B cell (primary cell): ENCODE data around the gene CES4A. TPM values are rescaled to one million over a fixed set of nuclear protein-coding genes. Genes with fewer than 3 reads are reported as not detected.
A peak's percentile ranks its signal among the peaks of the same experiment; 100 is the strongest.

Experiments
- ATAC-seq: fragments of 200-7000 bp; cut with Tn5 transposase; one replicate; pipeline ENCODE4 v1.10.0; 2021; ENCODE audit warnings: low read depth, mild to moderate bottlenecking, moderate number of reproducible peaks, moderate library complexity
- CTCF ChIA-PET: fragments of 350-600 bp; sonication (Branson Sonifier 250); formaldehyde crosslinking; loops from one replicate; lab custom pipeline; 2021; ENCODE audit warnings: antibody characterized with exemption, inconsistent platforms; lab: Charles Lee
- POLR2A ChIA-PET: fragments of 350-600 bp; sonication (Branson Sonifier 250); formaldehyde crosslinking; loops from one replicate; lab custom pipeline; 2021; ENCODE audit warnings: antibody characterized with exemption; lab: Charles Lee
- DNase-seq: peaks from one replicate; pipeline ENCODE4 v3.0.0; 2013
- H2AFZ ChIP-seq: 2 replicates; pipeline ENCODE4 v1.6.1; 2012; ENCODE audit warnings: mild to moderate bottlenecking, low read depth, low read length; ENCODE audit not compliant: insufficient read depth, poor library complexity, severe bottlenecking
- H3K27ac ChIP-seq, 2 donors: 1 replicate in 1 of 2; 2 replicates in 1 of 2; pipeline ENCODE4 v1.5.1; 2012 to 2013; ENCODE audit warnings: low read length in 2 of 2, mild to moderate bottlenecking in 2 of 2, moderate library complexity in 1 of 2
- H3K27me3 ChIP-seq, 4 experiments: fragments of 200-600 bp in 1 of 4; sonication (generic) in 1 of 4; replicated peaks in 1 of 4; 1 replicate in 2 of 4; 2 replicates in 2 of 4; pipeline versions ENCODE4 v1.6.1 to v1.7.0; 2013 to 2016; ENCODE audit warnings: low read length in 3 of 4, mild to moderate bottlenecking in 2 of 4, mixed read lengths in 1 of 4, moderate library complexity in 1 of 4; ENCODE audit not compliant: insufficient read depth in 4 of 4, control insufficient read depth in 3 of 4; ENCODE audit errors: control extremely low read depth in 1 of 4
- H3K36me3 ChIP-seq, 2 experiments: replicated peaks in 1 of 2; 1 replicate in 1 of 2; 2 replicates in 1 of 2; pipeline versions ENCODE4 v1.6.1 to v1.7.1; 2013; ENCODE audit warnings: low read length in 1 of 2; ENCODE audit not compliant: insufficient read depth in 2 of 2, control insufficient read depth in 1 of 2; ENCODE audit errors: control extremely low read depth in 1 of 2, extremely low read depth in 1 of 2
- H3K4me1 ChIP-seq, 2 donors: fragments of 200-600 bp in 1 of 2; sonication (generic) in 1 of 2; 1 replicate in 1 of 2; 2 replicates in 1 of 2; pipeline versions ENCODE4 v1.5.1 to v1.6.1; 2013 to 2017; ENCODE audit warnings: low read length in 2 of 2; ENCODE audit not compliant: control insufficient read depth in 2 of 2, insufficient read depth in 2 of 2
- H3K4me2 ChIP-seq: replicated peaks from 2 replicates; pipeline ENCODE3; 2012; ENCODE audit warnings: mild to moderate bottlenecking, low read depth, low read length; ENCODE audit not compliant: poor library complexity, severe bottlenecking
- H3K4me3 ChIP-seq, 5 experiments: fragments of 200-600 bp in 1 of 5; sonication (generic) in 1 of 5; 1 replicate in 3 of 5; 2 replicates in 2 of 5; pipeline versions ENCODE4 v1.5.1 to v1.7.0; 2011 to 2016; ENCODE audit warnings: low read length in 4 of 5, mild to moderate bottlenecking in 4 of 5, low read depth in 2 of 5, control low read depth in 1 of 5, moderate library complexity in 1 of 5; ENCODE audit not compliant: insufficient read depth in 1 of 5; ENCODE audit errors: control extremely low read depth in 1 of 5, extremely low read depth in 1 of 5
- H3K79me2 ChIP-seq: fragments of 200-600 bp; sonication (generic); one replicate; pipeline ENCODE4 v1.6.0; 2016; ENCODE audit warnings: low read length; ENCODE audit not compliant: control insufficient read depth, insufficient read depth
- H3K9ac ChIP-seq: fragments of 200-600 bp; sonication (generic); 2 replicates; pipeline ENCODE4 v1.6.1; 2017; ENCODE audit warnings: mild to moderate bottlenecking, low read length, moderate library complexity
- H3K9me3 ChIP-seq, 3 donors: one replicate each; pipeline versions ENCODE4 v1.6.1 to v1.7.1; 2013; ENCODE audit warnings: low read length in 2 of 3; ENCODE audit not compliant: control insufficient read depth in 2 of 3, insufficient read depth in 1 of 3; ENCODE audit errors: control extremely low read depth in 1 of 3
- H4K20me1 ChIP-seq: 2 replicates; pipeline ENCODE4 v1.6.0; 2012; ENCODE audit warnings: mild to moderate bottlenecking, low read length; ENCODE audit not compliant: insufficient read depth, control insufficient read depth, poor library complexity, severe bottlenecking
- H3K27ac Mint-ChIP-seq: one replicate; pipeline ENCODE4 v1.8.0; 2021; ENCODE audit warnings: mixed read lengths
- H3K27me3 Mint-ChIP-seq: one replicate; pipeline ENCODE4 v1.8.0; 2021; ENCODE audit warnings: mixed read lengths
- H3K4me1 Mint-ChIP-seq: one replicate; pipeline ENCODE4 v1.8.0; 2021; ENCODE audit warnings: mixed read lengths
- H3K4me3 Mint-ChIP-seq: one replicate; pipeline ENCODE4 v1.8.0; 2021; ENCODE audit warnings: mixed read lengths
- H3K9me3 Mint-ChIP-seq: one replicate; pipeline ENCODE4 v1.8.0; 2022; ENCODE audit warnings: mixed read lengths; ENCODE audit not compliant: insufficient read depth
- CTCF ChIP-seq: fragments of 200-600 bp; IDR thresholded peaks from one replicate; pipeline ENCODE4 v1.8.0; 2022; ENCODE audit warnings: antibody characterized with exemption, mild to moderate bottlenecking
- EZH2 ChIP-seq: IDR thresholded peaks from 2 replicates; pipeline ENCODE4 v1.6.1; 2012; ENCODE audit warnings: borderline replicate concordance, low read depth, mild to moderate bottlenecking, moderate library complexity, low read length; ENCODE audit not compliant: insufficient read depth, poor library complexity, severe bottlenecking
- WGBS: methylation state at CpG from one replicate; pipeline ENCODE4 v1.1.5; 2013; ENCODE audit warnings: missing lambda C conversion rate; ENCODE audit not compliant: insufficient coverage; 5-methylcytosine and 5-hydroxymethylcytosine counted together
- intact Hi-C: fragments of 100-400 bp; cut with micrococcal nuclease; formaldehyde crosslinking; loops from one replicate; pipeline ENCODE4 v1.10.0; 2022
- polyA plus RNA-seq: library from polyadenylated mRNA; depleted of rRNA; stranded (reverse); fragments of >200 nt; gene quantifications from 2 replicates; pipeline ENCODE4 v1.2.3, GENCODE V29; 2012
- total RNA-seq, 2 donors: library from RNA; stranded (reverse); fragments of 120-200 nt in 1 of 2; gene quantifications; 1 replicate in 1 of 2; 2 replicates in 1 of 2; pipeline versions ENCODE4 v1.2.3 to v1.2.4, GENCODE V29; 2013 to 2022

Gene CES4A
- total and polyA plus RNA-seq, 2 donors (not counting 1 experiment from before 2014, with no cell fraction given): 8.4 to 17.3 TPM

- Histone ChIP-seq H3K79me2 (no peaks in the 10 kb centered on the region), H4K20me1 (no peaks in the 10 kb centered on the region), H3K27ac (no peak overlapping the region), H3K36me3 (peaks cover 0 to 19% of the 10 kb centered on the region in 2 experiments), H3K9me3 (peaks cover 0 to 12% (median 0%) of the 10 kb centered on the region in 3 donors), H3K9ac (no peak overlapping the region), H3K27me3 (peaks cover 0 to 33% (median 18%) of the 10 kb centered on the region in 4 experiments), H3K4me2 (no peak overlapping the region), H2AFZ (no peak overlapping the region), H3K4me1 (peaks cover 15 to 23% of the 10 kb centered on the region in 2 donors), H3K4me3 (no peak overlapping the region)
- H3K27ac Mint-ChIP-seq: no peak overlapping the region
- H3K4me1 Mint-ChIP-seq: peaks cover 18% of the 10 kb centered on the region
- ChIA-PET CTCF (interaction anchor here (0.7 to 2.0 kb wide), 6 partner anchors 10 to 239 kb away, joined by 3 to 7 read pairs (median 4); no protein-coding TSS in a partner anchor), POLR2A (no interaction called here)
- 82% methylated on average over 7 of the region's 7 CpGs for WGBS
- intact Hi-C loops: no loop called here
- H3K27me3 Mint-ChIP-seq: peaks cover 35% of the 10 kb centered on the region
- no peak overlapping the region for H3K4me3 Mint-ChIP-seq
- ATAC-seq: no peak
- H3K9me3 Mint-ChIP-seq: no peaks in the 10 kb centered on the region
- DNase-seq: no peak
- TF ChIP-seq EZH2: no peak
- TF ChIP-seq CTCF: no peak
These were observed 41.8 kb upstream of the CES4A start for GRCh38 chr16:66946541-66946940.

GRCh38 chr16:66946974-66947301, 41.5 kb upstream of the CES4A start:
- Mint-ChIP-seq H3K27me3 (peaks cover 39% of the 10 kb centered on the region), H3K27ac (no peak overlapping the region), H3K9me3 (no peaks in the 10 kb centered on the region), H3K4me1 (peaks cover 18% of the 10 kb centered on the region), H3K4me3 (peak overlapping the region; percentile 93)
- DNase-seq: no peak
- TF ChIP-seq EZH2 (no peak), CTCF (no peak)
- H3K4me1 ChIP-seq: peaks cover 15 to 23% of the 10 kb centered on the region in 2 donors
- ChIA-PET POLR2A (no interaction called here), CTCF (interaction anchor here (0.7 to 2.0 kb wide), 7 partner anchors 8 to 238 kb away, joined by 3 to 7 read pairs (median 3); no protein-coding TSS in a partner anchor)
- H2AFZ ChIP-seq: no peak overlapping the region
- intact Hi-C loops: loop anchor here (1.0 kb wide), 3 partner anchors 13 to 237 kb away; partner anchors contain the start of gene CIAO2B
- H3K27ac ChIP-seq: no peak overlapping the region
- H3K4me2 ChIP-seq: no peak overlapping the region
- ATAC-seq: no peak
- no peak overlapping the region for H3K4me3 ChIP-seq
- peaks cover 0 to 12% (median 0%) of the 10 kb centered on the region in 3 donors for H3K9me3 ChIP-seq
- peaks cover 0 to 15% of the 10 kb centered on the region in 2 experiments for H3K36me3 ChIP-seq
- WGBS: 74% methylated on average over 3 of the region's 5 CpGs
- no peak overlapping the region for H3K9ac ChIP-seq
- no peaks in the 10 kb centered on the region for H3K79me2 ChIP-seq
- no peaks in the 10 kb centered on the region for H4K20me1 ChIP-seq
- H3K27me3 ChIP-seq: peaks cover 0 to 33% (median 19%) of the 10 kb centered on the region in 4 experiments
